Daoy (cell line): Measurements from ENCODE around the gene LRCH3. TPM values are rescaled to one million over a fixed set of nuclear protein-coding genes. Genes with fewer than 3 reads are reported as not detected.
"Not testable (repeated sequence)": the region's sequence is repeated elsewhere in the genome, so short reads cannot be mapped to it uniquely, and the experiment has no call there.

Experiments
- DNase-seq: peaks from one replicate; pipeline ENCODE4 v3.0.0-alpha.2; 2015; ENCODE audit warnings: low read depth
- total RNA-seq: library from RNA; depleted of rRNA; stranded (reverse); fragments of >200 nt; shearing (Covaris generic); gene quantifications from 2 replicates; pipeline ENCODE4 v1.2.3, GENCODE V29; 2014; rRNA removed

The LRCH3 gene
- total RNA-seq, 1 experiment from 2014 or later: 23.5 TPM

DNA sequence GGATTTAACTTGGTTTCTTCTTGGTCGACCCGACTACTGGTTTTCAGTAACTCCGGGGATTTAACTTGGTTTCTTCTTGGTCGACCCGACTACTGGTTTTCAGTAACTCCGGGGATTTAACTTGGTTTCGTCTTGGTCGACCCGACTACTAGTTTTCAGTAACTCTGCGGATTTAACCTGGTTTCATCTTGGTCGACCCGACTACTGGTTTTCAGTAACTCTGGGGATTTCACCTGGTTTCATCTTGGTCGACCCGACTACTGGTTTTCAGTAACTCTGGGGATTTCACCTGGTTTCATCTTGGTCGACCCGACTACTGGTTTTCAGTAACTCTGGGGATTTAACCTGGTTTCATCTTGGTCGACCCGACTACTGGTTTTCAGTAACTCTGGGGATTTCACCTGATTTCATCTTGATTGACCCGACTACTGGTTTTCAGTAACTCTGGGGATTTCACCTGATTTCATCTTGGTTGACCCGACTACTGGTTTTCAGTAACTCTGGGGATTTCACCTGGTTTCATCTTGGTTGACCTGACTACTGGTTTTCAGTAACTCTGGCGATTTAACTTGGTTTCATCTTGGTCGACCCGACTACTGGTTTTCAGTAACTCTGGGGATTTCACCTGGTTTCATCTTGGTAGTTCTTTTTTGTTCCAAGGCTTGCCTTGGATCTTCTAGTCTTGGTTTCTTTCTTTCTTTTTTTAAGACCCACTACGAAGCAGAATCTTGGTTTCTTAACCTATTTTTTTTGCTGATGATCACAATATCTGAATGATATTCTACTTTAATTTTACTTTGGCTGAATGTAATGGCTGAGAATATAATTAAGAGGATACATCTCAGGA is 130.6 kb downstream of the LRCH3 start:
- DNase-seq: not testable (repeated sequence)

DNA sequence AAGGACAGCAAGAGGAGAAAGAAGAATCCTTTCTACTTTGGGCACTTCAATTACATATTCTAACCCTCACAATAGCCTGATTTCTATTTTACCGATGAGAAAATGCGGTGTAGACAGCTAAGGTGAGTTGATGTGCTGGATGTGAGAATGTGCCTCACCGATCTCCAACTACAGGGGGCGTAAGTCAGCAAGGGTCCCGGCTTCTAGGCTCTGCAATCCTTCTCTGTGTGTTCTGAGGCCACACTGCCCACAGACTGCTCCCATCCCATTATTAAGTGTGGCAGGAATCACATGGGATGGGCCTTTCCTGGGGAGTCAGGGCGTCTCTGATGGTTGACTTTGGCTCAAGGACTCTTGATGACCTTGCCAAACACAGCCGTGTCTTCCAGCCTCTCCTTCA is 135.4 kb downstream of the LRCH3 start:
- DNase-seq: no peak

- DNase-seq: not testable (repeated sequence)
Observed at GRCh38 chr3:197927578-197927977, 136.5 kb downstream of the LRCH3 start.

DNA sequence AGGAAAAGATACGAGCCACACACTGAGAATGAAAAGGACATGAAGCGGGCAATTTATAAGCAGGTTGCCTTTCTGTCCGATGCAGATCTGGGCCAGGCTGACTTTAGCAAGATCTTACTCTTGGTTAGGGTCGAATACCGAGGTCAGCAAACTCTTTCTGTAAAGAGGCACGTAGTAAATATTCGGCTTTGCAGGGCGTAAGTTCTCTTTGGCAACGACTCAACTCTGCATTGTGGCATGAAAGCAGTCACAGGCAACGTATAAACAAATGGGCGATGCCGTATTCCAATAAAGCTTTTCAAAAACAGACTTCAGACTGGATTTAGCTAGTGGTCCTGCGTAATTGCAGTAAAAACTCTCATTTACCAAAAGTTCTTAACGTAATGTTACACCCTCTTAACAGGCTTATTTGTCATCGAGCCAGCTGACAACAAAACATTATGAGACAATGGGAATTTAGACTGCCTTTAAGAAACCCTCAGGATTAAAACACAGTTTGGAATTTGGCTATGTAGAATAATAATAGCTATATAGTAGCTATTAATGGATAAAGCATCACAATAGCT is 145.8 kb downstream of the LRCH3 start:
- no peak for DNase-seq

Other genes with a start within 250 kb of the LRCH3 start
- 6.9 and 14.9 TPM in 2 replicates for gene BDH1, start 235.3 kb upstream of the LRCH3 start, total RNA-seq
- gene RUBCN, start 54.4 kb upstream of the LRCH3 start, total RNA-seq: 17.4 and 22.6 TPM in 2 replicates
- 55.8 and 63.3 TPM in 2 replicates for gene FYTTD1, start 41.4 kb upstream of the LRCH3 start, total RNA-seq
- gene RPL35A, start 158.9 kb downstream of the LRCH3 start, total RNA-seq: 1,068 and 1,272 TPM in 2 replicates
- 4.4 and 7.7 TPM in 2 replicates for gene LMLN, start 169.0 kb downstream of the LRCH3 start, total RNA-seq